Gastroesophageal sphincter (tissue), 4 donors: ENCODE measurements around the gene CHRND. TPM values are rescaled to one million over a fixed set of nuclear protein-coding genes. Genes with fewer than 3 reads are reported as not detected.

ENCODE experiments used
- ATAC-seq: fragments of 150-250 bp; one replicate; pipeline ENCODE4 v1.9.1; 2016; ENCODE audit warnings: mild to moderate bottlenecking, moderate library complexity
- H3K27ac ChIP-seq, 4 donors: fragments of 200-600 bp; sonication (generic) in 3 of 4; 1 replicate in 3 of 4; 2 replicates in 1 of 4; pipeline ENCODE4 v1.5.1; 2016 to 2019
- H3K27me3 ChIP-seq: fragments of 200-600 bp; sonication (generic); one replicate; pipeline ENCODE4 v1.5.1; 2019
- H3K36me3 ChIP-seq, 2 donors: fragments of 200-600 bp; sonication (generic); one replicate each; pipeline ENCODE4 v1.5.1; 2019; ENCODE audit warnings: control low read depth in 1 of 2
- H3K4me1 ChIP-seq, 3 donors: fragments of 200-600 bp; sonication (generic); 1 replicate in 2 of 3; 2 replicates in 1 of 3; pipeline ENCODE4 v1.5.1; 2016 to 2019; ENCODE audit warnings: control low read depth in 2 of 3
- H3K4me3 ChIP-seq, 2 donors: fragments of 200-600 bp; sonication (generic); one replicate each; pipeline ENCODE4 v1.5.1; 2019; ENCODE audit warnings: mild to moderate bottlenecking in 1 of 2, moderate library complexity in 1 of 2
- H3K9me3 ChIP-seq, 3 donors: fragments of 200-600 bp; sonication (generic); one replicate each; pipeline ENCODE4 v1.5.1; 2017 to 2019; ENCODE audit warnings: control low read depth in 2 of 3
- CTCF ChIP-seq, 4 experiments: fragments of 200-600 bp in 2 of 4; fragments of 450-650 bp in 2 of 4; sonication (generic) in 1 of 4; IDR thresholded peaks; one replicate each; pipeline ENCODE4 v1.5.1; 2017 to 2019; ENCODE audit warnings: antibody characterized with exemption in 4 of 4, mild to moderate bottlenecking in 2 of 4, moderate library complexity in 2 of 4
- EP300 ChIP-seq: sonication (generic); formaldehyde crosslinking; IDR thresholded peaks from one replicate; pipeline ENCODE4 v1.6.1; 2017; ENCODE audit warnings: antibody characterized with exemption, mild to moderate bottlenecking
- POLR2A ChIP-seq, 2 donors: fragments of 450-650 bp; IDR thresholded peaks; one replicate each; pipeline ENCODE4 v1.6.1; 2017; ENCODE audit warnings: antibody characterized with exemption in 2 of 2, mild to moderate bottlenecking in 2 of 2, moderate library complexity in 1 of 2
- POLR2AphosphoS5 ChIP-seq: sonication (generic); formaldehyde crosslinking; IDR thresholded peaks from one replicate; pipeline ENCODE4 v1.6.1; 2017; ENCODE audit warnings: antibody characterized with exemption
- WGBS, 2 donors: methylation state at CpG; one replicate each; pipeline ENCODE4 v1.1.5; 2018; ENCODE audit warnings: low coverage in 1 of 2; 5-methylcytosine and 5-hydroxymethylcytosine counted together
- total RNA-seq, 4 donors: library from RNA; depleted of rRNA; stranded (reverse); fragments of >200 nt; gene quantifications; one replicate each; pipeline ENCODE4 v1.1.0, GENCODE V29; 2016

Gene CHRND
- total RNA-seq, 4 donors from 2014 or later, result not detected

- no peak for TF ChIP-seq POLR2AphosphoS5
- no peak for TF ChIP-seq POLR2A (IDR thresholded peaks at IDR 0.05)
- TF ChIP-seq EP300, result no peak
- TF ChIP-seq CTCF (IDR thresholded peaks at IDR 0.05), result no peak
- WGBS, 2 donors, result 70 to 80% methylated on average over 1 to 3 of the region's 9 CpGs
- no peaks in the 10 kb centered on the region for H3K36me3 ChIP-seq
- H3K27ac ChIP-seq, result no peak overlapping the region
- peaks cover 75% of the 10 kb centered on the region for H3K27me3 ChIP-seq
- H3K4me1 ChIP-seq, result peaks cover 0 to 28% (median 4%) of the 10 kb centered on the region in 3 donors
- no peak overlapping the region for H3K4me3 ChIP-seq
- H3K9me3 ChIP-seq, result no peaks in the 10 kb centered on the region
- ATAC-seq, result no peak
Observed at GRCh38 chr2:232489516-232490220, 36.3 kb upstream of the CHRND start.

- no peak for ATAC-seq
- Histone ChIP-seq H3K4me1 (peaks cover 0 to 25% (median 4%) of the 10 kb centered on the region in 3 donors), H3K9me3 (no peaks in the 10 kb centered on the region), H3K27me3 (peaks cover 67% of the 10 kb centered on the region), H3K4me3 (no peak overlapping the region), H3K36me3 (no peaks in the 10 kb centered on the region), H3K27ac (no peak overlapping the region)
- no peak for TF ChIP-seq EP300
- no peak for TF ChIP-seq CTCF (IDR thresholded peaks at IDR 0.05)
- no peak for TF ChIP-seq POLR2AphosphoS5
- TF ChIP-seq POLR2A (IDR thresholded peaks at IDR 0.05), result no peak
- whole genome bisulfite sequencing, 2 donors, result 78 to 90% methylated on average over 2 to 6 of the region's 30 CpGs
Observed at GRCh38 chr2:232490221-232491138, 35.5 kb upstream of the CHRND start.

DNA sequence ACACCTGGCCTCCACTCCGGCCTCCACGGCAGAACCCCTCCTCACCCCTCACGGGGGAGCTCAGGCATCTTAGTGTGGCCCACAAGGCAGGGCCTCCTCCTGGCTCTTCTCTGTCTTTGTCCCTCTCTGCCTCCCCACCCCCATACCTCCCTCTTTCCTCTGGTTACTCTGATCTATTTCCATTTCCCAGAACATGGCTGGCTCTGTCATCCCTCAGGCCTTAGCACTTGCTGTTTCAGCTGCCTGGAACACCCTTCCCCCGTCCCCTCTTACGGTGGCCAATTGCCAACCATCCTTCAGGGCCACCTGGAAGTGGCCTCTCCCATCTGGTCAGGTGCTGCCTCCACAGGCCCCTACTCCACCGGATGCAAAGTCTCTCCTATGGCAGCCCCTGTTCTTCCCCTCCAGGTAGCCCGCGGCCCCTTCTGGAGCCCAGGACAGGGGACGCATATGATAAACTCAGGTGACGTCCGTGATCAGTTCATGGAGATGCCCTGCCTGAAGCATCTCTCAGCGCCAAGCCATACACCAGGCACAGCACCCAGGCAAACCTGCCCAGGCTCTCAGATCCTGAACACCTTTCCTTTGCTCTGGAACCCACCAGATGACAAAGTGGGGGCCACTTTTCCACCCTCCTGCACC, 34.7 kb upstream of the CHRND start:
- 94% methylated on average over 3 of the region's 12 CpGs; no CpG with 5 or more reads in 1 of the 2 donors for WGBS, 2 donors
- Histone ChIP-seq H3K9me3 (no peaks in the 10 kb centered on the region), H3K4me3 (no peak overlapping the region), H3K27ac (no peak overlapping the region), H3K36me3 (no peaks in the 10 kb centered on the region), H3K27me3 (peaks cover 59% of the 10 kb centered on the region), H3K4me1 (peaks cover 0 to 17% (median 4%) of the 10 kb centered on the region in 3 donors)
- TF ChIP-seq POLR2AphosphoS5 (no peak), POLR2A (IDR thresholded peaks at IDR 0.05) (no peak), EP300 (no peak), CTCF (IDR thresholded peaks at IDR 0.05) (no peak)
- no peak for ATAC-seq

DNA sequence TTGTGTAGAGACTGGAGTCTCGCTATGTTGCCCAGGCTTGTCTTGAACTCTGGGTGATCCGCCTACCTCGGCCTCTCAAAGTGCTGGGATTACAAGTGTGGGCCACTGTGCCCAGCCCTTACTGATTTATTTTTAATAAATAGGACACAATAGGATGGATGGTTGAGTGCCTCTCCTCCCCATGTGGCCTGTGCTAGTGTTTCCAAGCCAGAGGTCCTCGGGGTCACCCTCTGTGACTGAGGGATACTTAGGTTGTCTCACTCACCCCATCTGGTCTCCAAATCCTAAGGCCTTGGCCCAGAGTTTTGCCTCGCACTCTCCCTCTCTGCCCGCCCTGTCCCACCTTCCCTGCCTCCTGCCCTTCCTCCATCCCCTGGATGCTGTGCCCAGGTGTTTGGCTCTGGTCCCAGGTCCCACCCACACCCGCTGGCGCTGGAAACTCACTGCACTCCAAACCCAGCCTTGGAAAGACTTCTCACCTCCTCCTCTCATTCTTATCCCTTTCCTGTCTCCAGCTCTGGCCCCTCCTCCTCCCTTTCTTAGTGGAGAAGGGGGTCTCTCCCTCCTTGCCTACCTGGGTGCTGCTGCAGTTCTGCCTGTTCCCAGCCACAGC, 33.6 kb upstream of the CHRND start:
- Histone ChIP-seq H3K27me3 (peaks cover 56% of the 10 kb centered on the region), H3K9me3 (no peaks in the 10 kb centered on the region), H3K36me3 (no peaks in the 10 kb centered on the region), H3K4me1 (peaks cover 0 to 6% (median under 1%) of the 10 kb centered on the region in 3 donors), H3K27ac (no peak overlapping the region), H3K4me3 (no peak overlapping the region)
- WGBS, 2 donors, result 36 to 72% methylated on average over 3 to 8 of the region's 8 CpGs
- TF ChIP-seq EP300, result no peak
- no peak for TF ChIP-seq POLR2A (IDR thresholded peaks at IDR 0.05)
- no peak for TF ChIP-seq POLR2AphosphoS5
- TF ChIP-seq CTCF (IDR thresholded peaks at IDR 0.05), result no peak
- no peak for ATAC-seq
